ENCODE results near the gene TMEM132D.

The TMEM132D gene

GRCh38 chr12:129676411-129676810, 227.4 kb downstream of the TMEM132D start:
- no peak overlapping the region for H3K9ac ChIP-seq (ENCODE audit: low read length)
- no peaks in the 10 kb centered on the region for H3F3A ChIP-seq (ENCODE audit: insufficient read depth)
- no peak overlapping the region for H3K4me3 ChIP-seq (ENCODE audit: insufficient read depth, low read length, poor library complexity, severe bottlenecking)
- H3K79me2 ChIP-seq (ENCODE audit: insufficient read depth, low read length) = no peaks in the 10 kb centered on the region
- no peaks in the 10 kb centered on the region for H3K9me2 ChIP-seq (replicated peaks; ENCODE audit: insufficient read depth, low read length)
- H3K27ac ChIP-seq (ENCODE audit: low read depth, low read length) = no peak overlapping the region
- TF ChIP-seq CTCF (IDR thresholded peaks at IDR 0.05; ENCODE audit: insufficient read depth, low read length, poor library complexity, severe bottlenecking) = no peak
- TF ChIP-seq EZH2phosphoT487 (conservative IDR thresholded peaks at IDR 0.05; ENCODE audit: low read length) = no peak
- no peaks in the 10 kb centered on the region for H4K20me1 ChIP-seq (ENCODE audit: low read depth, low read length)
- H3K9me3 ChIP-seq (ENCODE audit: insufficient read depth, low read length) = no peaks in the 10 kb centered on the region
- no peak overlapping the region for H2AFZ ChIP-seq (ENCODE audit: low read depth, low read length, severe bottlenecking)
- no peaks in the 10 kb centered on the region for H3K27me3 ChIP-seq (ENCODE audit: low read length)
- H3K36me3 ChIP-seq (ENCODE audit: low read length) = no peaks in the 10 kb centered on the region
- H3K4me2 ChIP-seq (ENCODE audit: low read depth, low read length, poor library complexity, severe bottlenecking) = no peak overlapping the region

- H2AFZ ChIP-seq (ENCODE audit: low read depth, low read length, severe bottlenecking) = no peak overlapping the region
- no peak overlapping the region for H3K4me2 ChIP-seq (ENCODE audit: low read depth, low read length, poor library complexity, severe bottlenecking)
- no peaks in the 10 kb centered on the region for H3K79me2 ChIP-seq (ENCODE audit: insufficient read depth, low read length)
- no peak overlapping the region for H3K4me3 ChIP-seq (ENCODE audit: insufficient read depth, low read length, poor library complexity, severe bottlenecking)
- H3K9me3 ChIP-seq (ENCODE audit: insufficient read depth, low read length) = no peaks in the 10 kb centered on the region
- no peak overlapping the region for H3K27ac ChIP-seq (ENCODE audit: low read depth, low read length)
- H4K20me1 ChIP-seq (ENCODE audit: low read depth, low read length) = no peaks in the 10 kb centered on the region
- H3K9ac ChIP-seq (ENCODE audit: low read length) = no peak overlapping the region
- H3F3A ChIP-seq (ENCODE audit: insufficient read depth) = no peaks in the 10 kb centered on the region
- TF ChIP-seq EZH2phosphoT487 (conservative IDR thresholded peaks at IDR 0.05; ENCODE audit: low read length) (no peak), CTCF (IDR thresholded peaks at IDR 0.05; ENCODE audit: insufficient read depth, low read length, poor library complexity, severe bottlenecking) (no peak)
- no peaks in the 10 kb centered on the region for H3K36me3 ChIP-seq (ENCODE audit: low read length)
- H3K27me3 ChIP-seq (ENCODE audit: low read length) = no peaks in the 10 kb centered on the region
- H3K9me2 ChIP-seq (replicated peaks; ENCODE audit: insufficient read depth, low read length) = no peaks in the 10 kb centered on the region
Measured at GRCh38 chr12:129675947-129676346, 227.9 kb downstream of the TMEM132D start.

GRCh38 chr12:129675496-129675895, 228.3 kb downstream of the TMEM132D start:
- H3K4me3 ChIP-seq (ENCODE audit: insufficient read depth, low read length, poor library complexity, severe bottlenecking) = no peak overlapping the region
- no peaks in the 10 kb centered on the region for H4K20me1 ChIP-seq (ENCODE audit: low read depth, low read length)
- H2AFZ ChIP-seq (ENCODE audit: low read depth, low read length, severe bottlenecking) = no peak overlapping the region
- H3K79me2 ChIP-seq (ENCODE audit: insufficient read depth, low read length) = no peaks in the 10 kb centered on the region
- H3K9me2 ChIP-seq (replicated peaks; ENCODE audit: insufficient read depth, low read length) = no peaks in the 10 kb centered on the region
- no peak for TF ChIP-seq CTCF (IDR thresholded peaks at IDR 0.05; ENCODE audit: insufficient read depth, low read length, poor library complexity, severe bottlenecking)
- TF ChIP-seq EZH2phosphoT487 (conservative IDR thresholded peaks at IDR 0.05; ENCODE audit: low read length) = no peak
- H3K4me2 ChIP-seq (ENCODE audit: low read depth, low read length, poor library complexity, severe bottlenecking) = no peak overlapping the region
- no peaks in the 10 kb centered on the region for H3F3A ChIP-seq (ENCODE audit: insufficient read depth)
- no peak overlapping the region for H3K27ac ChIP-seq (ENCODE audit: low read depth, low read length)
- no peak overlapping the region for H3K9ac ChIP-seq (ENCODE audit: low read length)
- H3K36me3 ChIP-seq (ENCODE audit: low read length) = no peaks in the 10 kb centered on the region
- H3K27me3 ChIP-seq (ENCODE audit: low read length) = no peaks in the 10 kb centered on the region
- H3K9me3 ChIP-seq (ENCODE audit: insufficient read depth, low read length) = no peaks in the 10 kb centered on the region

Data from SU-DHL-6 (cell line).